Measurements from ENCODE around the gene CLOCK.
A peak's percentile ranks its signal among the peaks of the same experiment; 100 is the strongest.

CLOCK gene

DNA sequence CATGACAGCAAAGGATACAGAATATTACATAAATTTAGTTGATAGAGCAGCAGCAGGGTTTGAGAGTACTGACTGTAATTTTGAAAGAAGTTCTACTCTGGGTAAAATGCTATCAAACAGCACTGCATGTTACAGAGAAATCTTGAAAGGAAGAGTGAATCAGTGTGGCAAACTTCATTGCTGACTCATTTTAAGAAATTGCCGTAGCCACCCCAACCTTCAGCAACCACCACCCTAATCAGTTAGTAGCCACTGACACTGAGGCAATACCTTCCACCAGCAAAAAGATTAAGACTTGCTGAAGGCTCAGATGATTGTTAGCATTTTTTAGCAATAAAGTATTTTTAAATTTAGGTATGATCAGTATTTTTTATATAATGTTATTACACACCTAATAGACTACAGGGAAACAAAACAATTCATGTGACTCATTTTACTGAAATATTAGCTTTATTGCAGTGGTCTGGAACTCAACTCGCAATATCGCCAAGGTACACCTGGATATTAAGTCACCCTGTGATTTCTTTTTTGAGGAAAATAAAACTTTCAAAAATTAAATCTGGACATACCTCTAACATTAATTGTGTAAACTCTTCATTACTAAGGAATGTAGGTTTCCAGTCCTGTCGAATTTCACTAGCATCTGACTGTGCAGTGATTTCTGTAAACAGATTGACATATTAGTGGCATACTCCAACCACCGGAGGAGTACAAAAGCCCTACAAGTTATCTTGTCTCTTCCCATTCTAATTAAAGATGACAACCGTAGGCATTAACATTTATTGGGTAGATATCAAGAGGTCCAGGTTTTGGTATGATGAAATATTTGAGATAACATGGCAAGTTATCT is 71.1 kb downstream of the CLOCK start:
- DNase-seq (ENCODE audit: low spot score), result no peak

DNA sequence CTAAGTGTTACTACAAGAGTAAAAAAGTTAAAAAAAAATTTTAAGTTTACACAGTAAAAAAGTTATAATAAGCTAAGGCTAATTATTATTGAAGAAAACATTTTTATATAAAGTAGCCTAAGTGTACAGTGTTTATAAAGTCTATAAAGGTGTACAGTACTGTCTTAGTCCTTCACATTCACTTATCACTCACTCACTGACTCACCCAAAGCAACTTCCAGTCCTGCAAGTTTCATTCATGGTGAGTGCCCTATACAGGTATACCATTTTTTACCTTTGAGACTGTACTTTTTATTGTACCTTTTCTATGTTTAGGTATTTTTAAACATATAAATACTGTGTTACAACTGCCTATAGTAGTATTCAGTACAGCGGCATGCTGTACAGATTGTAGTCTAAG is 76.7 kb downstream of the CLOCK start:
- DNase-seq (ENCODE audit: low spot score), result no peak

- no peak for DNase-seq (ENCODE audit: low spot score)
These were observed 78.0 kb downstream of the CLOCK start for GRCh38 chr4:55468724-55469123.

GRCh38 chr4:55466001-55466400 is 80.7 kb downstream of the CLOCK start:
- DNase-seq (ENCODE audit: low spot score), result no peak

GRCh38 chr4:55458611-55459010 is 88.1 kb downstream of the CLOCK start:
- DNase-seq (ENCODE audit: low spot score), result no peak

DNA sequence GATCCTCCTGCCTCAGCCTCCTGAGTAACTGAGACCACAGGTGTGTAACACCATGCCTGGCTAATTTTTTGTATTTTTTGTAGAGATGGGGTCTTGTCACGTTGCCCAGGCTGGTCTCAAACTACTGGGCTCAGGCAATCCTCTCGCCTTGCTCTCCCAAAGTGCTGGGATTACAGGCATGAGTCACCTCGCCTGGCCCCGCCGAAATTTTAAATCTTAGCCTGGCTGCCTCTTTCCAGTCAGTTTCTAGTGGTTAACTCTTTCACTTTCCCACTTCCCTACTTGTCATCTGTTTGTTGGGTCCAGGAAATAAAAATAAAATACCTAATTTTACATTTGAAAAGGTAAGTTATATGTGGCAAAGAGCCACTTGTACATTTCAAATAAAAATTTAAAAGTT is 88.5 kb downstream of the CLOCK start:
- no peak for DNase-seq (ENCODE audit: low spot score)

GRCh38 chr4:55450566-55450965 is 96.1 kb downstream of the CLOCK start:
- no peak for DNase-seq (ENCODE audit: low spot score)

DNA sequence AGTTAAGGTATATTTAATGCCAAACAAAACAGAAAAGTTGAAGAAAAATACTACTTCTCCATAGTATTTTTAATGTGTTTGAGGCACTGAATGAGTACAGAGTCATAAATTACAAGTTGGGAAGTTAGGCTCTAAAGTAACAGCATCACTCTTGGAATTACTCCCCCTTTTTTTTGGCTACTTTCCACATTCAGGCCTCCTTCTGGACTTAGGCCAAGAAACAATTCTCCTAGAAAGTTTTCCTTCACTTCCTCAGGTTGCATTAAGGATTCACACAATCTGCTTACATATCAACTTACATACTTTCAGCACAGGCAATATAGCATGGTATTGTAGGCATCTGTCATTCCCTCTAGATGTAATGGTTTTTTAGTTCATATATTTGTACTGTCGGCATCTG is 98.9 kb downstream of the CLOCK start:
- DNase-seq (ENCODE audit: low spot score), result no peak

DNA sequence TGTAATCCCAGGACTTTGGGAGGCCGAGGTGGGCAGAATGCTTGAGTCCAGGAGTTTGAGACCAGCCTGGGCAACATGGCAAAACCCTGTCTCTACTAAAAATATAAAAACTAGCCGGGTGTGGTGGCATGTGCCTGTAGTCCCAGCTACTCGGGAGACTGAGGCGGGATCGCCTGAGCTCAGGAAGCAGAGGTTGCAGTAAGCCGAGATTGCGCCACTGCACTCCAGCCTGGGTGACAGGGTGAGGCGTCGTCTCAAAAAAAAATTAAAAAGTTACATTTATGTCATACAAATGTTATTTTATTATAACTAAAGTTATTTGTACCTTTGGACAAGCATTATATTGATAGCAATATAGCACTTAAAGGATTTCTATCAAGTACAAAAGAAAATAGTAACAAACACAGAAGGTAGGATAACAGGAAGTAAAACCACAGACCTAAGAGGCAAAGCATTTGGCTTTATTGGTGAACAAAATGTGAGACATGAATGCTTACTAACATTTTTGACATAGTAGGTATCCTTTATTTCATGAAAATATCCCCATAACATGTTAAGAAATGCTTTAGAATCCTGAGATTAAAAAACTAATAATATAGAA is 99.5 kb downstream of the CLOCK start:
- DNase-seq (ENCODE audit: low spot score), result no peak

DNA sequence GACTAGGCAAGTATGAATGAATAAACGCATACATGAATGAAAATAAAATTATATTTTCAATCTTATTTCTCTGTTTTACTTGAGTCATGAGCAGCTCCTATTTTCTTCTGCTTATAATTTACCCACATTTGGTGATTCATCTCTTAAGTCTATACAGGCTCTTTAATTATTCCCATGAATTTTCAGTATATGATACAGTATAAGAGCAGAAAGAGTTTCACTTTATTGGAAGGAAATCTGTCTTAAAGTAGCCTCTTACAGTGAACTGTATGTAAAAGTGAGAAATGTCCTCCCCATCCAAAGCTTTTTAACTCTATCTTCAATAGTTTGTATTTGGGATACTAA is 100.2 kb downstream of the CLOCK start:
- no peak for DNase-seq (ENCODE audit: low spot score)

DNA sequence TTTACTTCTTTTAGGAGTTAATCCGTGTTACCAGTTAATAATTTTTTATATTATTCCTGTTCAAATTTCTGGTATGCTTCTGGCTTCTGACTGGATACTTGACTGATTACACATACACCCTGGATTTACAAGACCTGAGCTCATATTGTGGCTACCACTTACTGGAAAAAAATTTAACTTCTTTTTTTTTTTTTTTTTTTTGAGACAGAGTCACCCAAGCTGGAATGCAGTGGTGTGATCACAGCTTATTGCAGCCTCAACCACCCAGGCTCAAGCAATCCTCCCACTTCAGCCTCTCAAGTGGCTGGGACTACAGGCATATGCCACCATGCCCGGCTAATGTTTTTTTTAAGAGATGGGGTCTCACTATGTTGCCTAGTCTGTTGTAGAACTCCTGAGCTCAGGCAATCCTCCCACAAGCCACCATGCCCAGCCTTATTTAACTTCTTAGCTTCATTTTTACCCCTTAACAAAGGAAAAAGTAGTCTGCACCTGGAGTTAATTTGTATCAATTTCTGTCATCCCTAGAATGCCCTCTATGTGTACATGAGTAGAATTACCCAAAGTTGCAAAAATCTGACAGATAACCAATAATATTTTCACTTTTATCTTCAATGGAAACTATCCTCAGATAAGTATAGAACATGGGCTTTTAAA is 100.7 kb downstream of the CLOCK start:
- DNase-seq (ENCODE audit: low spot score), result no peak

- no peak for DNase-seq (ENCODE audit: low spot score)
These were observed 101.9 kb downstream of the CLOCK start for GRCh38 chr4:55444827-55445226.

DNA sequence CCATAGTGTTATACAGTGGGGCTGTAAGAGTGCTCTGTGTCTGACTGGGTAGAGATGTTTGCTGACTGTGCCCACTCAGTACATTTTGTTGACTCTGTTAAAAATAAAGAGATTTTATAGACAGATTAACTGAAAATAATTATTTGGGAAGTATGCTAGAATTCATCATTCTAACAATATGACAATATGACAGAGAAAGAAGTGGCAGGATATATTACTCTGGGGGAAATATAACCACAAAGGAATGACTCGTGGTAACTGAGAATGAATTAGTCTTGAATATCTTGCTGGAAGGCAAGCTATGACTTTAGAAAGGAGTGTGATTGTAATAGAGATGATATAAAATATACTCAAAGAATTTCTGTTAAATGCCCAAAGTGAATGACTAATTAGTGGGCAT is 104.2 kb downstream of the CLOCK start:
- DNase-seq (ENCODE audit: low spot score), result no peak

DNA sequence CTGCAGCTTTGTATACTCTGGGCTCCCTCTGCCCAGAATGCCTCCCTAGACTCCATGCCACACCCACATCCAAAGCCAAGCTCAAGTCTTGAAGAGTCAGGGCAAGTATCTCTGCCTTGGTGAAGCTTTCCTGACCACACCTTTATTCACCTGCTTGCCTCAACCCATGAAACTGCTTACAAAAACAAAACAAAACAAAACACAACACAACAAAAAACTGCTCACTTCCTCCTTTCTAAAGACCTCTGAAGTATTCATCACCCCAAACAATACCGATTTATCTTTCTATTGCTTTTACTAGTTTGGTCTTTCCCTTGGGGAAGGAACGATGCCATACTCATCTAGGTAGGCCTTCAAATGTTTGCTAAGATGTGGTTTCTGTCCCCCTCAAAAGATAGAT is 105.9 kb downstream of the CLOCK start:
- no peak for DNase-seq (ENCODE audit: low spot score)

- no peak for DNase-seq (ENCODE audit: low spot score)
These were observed 107.7 kb downstream of the CLOCK start for GRCh38 chr4:55439023-55439422.

DNA sequence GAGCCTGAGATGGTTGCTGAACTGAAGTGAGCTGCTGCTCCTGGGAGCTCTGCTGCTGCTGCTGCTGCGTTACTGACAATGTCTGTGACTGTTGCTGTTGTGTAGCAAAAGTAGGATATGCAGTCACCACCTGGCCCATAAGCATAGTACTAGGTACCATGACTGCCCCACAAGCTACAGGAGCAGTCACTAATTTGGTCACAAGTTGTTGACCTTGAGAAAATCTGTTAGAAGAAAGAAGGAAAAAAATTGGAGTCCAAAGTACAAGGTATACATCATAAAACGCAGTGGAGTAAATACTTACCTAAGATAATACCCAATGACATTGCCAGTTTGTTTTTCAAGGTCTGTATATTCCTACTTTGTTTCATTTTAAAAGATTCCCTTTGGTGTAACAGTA is 108.4 kb downstream of the CLOCK start:
- no peak for DNase-seq (ENCODE audit: low spot score)

- no peak for DNase-seq (ENCODE audit: low spot score)
These were observed 108.9 kb downstream of the CLOCK start for GRCh38 chr4:55437823-55438222.

- DNase-seq (ENCODE audit: low spot score), result no peak
These were observed 109.3 kb downstream of the CLOCK start for GRCh38 chr4:55437356-55437796.

- DNase-seq (ENCODE audit: low spot score), result peak; percentile 41
These were observed 111.4 kb downstream of the CLOCK start for GRCh38 chr4:55435141-55435841.

DNA sequence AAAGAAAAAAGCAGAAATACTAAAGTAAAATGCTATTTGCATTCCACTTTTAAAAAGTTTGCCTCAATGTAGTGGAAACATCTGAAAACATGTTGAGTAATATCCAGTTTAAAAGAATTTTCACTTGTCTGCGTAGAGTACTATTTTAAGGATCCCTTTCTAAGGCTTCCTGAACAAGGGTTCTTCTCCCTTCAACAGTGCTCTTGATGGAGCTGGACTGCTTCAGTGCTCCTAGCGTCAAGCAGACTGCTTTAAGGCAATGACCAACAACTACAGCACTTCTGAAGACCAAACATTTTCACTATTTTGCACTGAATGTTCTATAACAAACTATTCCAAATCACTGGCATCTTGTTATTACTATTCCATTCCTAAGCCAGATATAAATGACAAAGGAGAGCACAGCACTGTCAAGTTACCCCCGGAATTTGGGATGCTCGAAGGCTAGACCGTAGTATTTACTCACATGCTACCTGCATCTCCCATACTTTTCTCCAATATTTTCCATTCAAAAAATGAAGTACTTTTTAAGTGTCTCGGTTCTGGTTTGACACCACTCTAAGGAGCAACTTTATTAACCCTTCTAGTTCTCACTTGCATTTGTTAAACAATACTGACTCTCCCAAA is 114.9 kb downstream of the CLOCK start:
- no peak for DNase-seq (ENCODE audit: low spot score)

- no peak for DNase-seq (ENCODE audit: low spot score)
These were observed 121.9 kb downstream of the CLOCK start for GRCh38 chr4:55424791-55425190.

GRCh38 chr4:55416176-55416575 is 130.5 kb downstream of the CLOCK start:
- DNase-seq (ENCODE audit: low spot score), result no peak

All from pons (tissue), 1 donor.